ENCODE measurements around the gene ARRB1.
"Not testable (repeated sequence)": the region's sequence is repeated elsewhere in the genome, so short reads cannot be mapped to it uniquely, and the experiment has no call there.

ARRB1 gene

DNA sequence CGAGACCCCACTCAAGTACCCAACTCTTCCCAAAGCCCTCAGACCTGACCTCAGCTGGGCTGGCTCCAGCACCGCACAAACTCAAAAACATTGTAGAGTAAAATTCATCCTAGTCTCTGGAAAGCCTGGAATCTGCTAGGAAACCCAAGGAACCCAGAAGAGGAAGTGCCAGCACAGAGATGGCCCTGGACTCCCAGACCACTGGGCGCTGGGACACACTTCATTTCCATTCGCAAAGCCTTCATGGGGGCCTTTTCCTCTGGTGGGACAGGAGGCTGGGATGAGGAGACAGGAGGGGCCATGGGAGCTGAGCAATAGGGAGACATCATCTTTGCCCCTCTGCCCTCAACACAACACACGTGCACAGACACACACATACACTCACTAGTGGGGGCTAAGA is 30.8 kb downstream of the ARRB1 start:
- no peak for DNase-seq

DNA sequence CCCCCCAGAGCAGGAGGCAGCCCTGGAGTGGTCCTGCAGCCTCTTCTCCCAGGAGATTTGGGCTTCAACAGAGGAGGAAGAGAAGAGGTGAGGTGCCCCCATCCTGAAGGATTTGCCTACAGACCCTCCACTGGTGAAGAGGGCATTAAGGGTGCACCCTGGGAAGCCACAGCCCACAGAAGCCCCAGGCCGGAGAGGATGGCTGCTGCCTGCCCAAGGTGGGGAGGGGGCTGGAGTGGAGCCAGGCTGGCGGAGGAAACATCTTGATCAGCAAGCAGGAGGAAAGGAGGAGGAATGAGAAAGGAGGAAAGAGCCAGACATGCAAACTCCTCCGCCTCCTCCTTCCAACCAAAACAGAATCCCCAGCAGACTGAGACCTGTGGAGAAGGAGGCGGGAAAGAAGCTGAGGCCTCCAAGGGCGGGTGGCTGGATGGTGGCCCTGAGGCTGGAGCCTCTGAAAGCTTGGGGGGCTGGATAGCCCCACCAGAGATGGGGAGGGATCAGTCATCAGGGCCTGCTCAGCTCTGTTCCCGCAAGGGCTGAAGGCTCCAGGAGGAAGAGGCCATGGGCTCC is 31.3 kb downstream of the ARRB1 start:
- DNase-seq: no peak

DNA sequence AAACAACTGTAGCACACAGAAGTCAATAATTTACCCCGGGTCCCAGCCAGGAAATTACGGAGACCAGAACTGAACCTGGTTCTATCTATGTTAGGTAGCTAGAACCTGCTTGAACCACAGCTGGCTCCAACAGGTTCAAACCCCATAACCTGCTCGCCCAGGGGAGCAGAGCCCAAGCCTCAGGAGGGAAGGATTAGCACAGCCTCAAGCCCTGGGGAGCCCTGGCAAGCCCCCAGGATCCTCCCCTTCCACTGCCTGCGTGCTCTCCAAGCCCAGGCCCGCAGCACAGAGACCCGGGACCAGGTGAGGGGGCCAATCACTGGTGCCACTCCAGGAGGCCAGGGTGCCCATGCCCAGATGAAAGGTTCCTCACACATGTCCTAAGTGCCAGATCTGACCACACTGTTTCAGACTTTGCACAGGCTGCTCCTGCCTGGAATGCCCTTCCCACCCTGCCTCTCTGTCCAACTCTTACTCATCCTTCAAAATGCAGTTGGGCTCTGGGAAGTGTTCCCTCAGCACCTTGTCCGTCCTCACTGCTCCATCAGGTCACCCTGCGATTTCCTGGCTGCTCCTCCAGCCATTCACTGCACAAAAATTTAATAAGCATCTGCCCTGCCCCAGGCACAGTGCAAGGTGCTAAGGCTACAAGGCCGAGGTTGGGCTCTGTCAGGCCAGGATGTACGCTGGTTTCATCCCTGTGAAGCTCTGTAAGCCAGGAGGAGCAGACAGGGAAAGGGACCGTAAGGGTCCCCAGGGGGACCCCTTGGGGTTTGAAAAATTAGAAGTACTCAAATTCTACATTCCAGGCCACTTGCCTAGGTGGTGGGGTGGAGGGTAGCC is 32.2 kb downstream of the ARRB1 start:
- no peak for DNase-seq

DNA sequence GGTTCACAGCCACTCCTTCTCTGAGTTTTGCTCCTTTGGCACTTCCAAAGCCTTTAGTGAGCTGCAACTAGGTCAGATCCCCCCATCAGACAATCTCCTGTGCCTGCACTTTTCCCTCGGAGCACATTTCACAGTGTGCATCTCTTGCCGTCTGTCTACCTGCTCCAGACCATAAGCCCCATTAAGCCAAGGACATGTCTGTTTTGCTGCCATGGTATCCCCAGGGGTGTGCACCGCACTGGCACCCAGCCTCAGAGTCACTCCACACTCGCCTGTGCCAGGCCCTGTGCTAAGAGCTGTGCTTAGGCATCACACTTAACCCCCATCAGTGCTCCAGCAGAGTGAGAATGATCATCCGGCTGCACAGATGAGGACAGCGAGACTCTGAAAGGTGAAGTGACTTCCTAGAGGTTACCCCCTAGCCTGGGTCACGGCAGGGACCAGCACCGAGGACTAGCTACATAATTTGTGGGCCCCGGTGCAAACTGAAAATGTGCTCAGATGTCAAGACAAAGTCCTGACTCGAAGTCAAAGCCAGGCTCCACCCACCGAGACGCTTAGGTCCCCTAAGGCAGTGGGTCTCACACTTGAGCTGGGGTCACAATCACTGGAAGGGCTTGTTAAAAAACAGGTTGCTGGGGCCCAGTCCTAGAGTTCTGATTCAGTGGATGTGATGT is 33.9 kb downstream of the ARRB1 start:
- DNase-seq: no peak

DNA sequence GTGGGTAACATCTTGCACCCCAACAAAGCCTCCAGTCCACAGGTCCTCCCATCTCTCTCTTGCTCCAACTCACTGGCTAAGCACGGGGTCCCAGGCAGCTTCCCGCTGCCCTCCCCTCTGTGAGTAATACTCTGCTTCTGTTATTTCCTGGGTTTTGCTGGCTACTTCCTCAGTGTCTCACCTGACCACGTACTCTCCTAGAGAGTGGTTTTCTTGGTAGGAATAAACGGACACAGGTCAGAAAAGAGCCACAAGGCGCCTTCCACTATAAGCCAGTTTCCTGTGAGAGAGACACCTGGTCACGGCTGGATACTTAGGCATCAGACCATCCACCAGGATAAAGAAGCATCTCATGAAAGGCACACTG is 36.0 kb downstream of the ARRB1 start:
- DNase-seq: no peak

DNA sequence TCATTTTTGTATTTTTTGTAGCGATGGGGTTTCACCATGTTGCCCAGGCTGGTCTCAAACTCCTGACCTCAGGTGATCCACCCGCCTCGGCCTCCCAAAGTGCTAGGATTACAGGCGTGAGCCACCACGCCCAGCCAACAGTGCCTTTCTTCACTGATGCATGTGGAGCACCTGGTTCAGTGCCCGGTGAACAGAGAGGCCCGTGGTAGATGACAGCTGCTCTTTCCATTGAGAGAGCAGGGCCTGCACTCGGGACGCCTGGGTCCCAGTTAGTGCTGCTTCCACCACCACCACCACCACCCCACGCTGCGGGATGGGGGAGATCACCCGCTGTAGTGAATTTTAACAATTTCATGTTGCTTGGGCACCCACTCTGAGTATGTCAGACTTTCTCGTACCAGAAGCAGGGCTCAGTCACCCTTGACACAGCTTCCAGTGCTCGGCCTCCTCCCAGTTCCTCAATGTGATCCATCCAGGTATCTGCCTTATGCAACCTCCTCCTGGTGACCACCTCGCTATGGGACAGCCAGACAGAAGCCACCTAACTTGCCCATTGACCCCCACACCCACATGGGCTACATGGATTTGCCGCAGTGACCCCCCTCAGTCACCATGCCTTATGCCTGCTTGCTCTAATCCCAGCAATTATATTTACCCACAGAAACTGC is 36.6 kb downstream of the ARRB1 start:
- DNase-seq: no peak

DNA sequence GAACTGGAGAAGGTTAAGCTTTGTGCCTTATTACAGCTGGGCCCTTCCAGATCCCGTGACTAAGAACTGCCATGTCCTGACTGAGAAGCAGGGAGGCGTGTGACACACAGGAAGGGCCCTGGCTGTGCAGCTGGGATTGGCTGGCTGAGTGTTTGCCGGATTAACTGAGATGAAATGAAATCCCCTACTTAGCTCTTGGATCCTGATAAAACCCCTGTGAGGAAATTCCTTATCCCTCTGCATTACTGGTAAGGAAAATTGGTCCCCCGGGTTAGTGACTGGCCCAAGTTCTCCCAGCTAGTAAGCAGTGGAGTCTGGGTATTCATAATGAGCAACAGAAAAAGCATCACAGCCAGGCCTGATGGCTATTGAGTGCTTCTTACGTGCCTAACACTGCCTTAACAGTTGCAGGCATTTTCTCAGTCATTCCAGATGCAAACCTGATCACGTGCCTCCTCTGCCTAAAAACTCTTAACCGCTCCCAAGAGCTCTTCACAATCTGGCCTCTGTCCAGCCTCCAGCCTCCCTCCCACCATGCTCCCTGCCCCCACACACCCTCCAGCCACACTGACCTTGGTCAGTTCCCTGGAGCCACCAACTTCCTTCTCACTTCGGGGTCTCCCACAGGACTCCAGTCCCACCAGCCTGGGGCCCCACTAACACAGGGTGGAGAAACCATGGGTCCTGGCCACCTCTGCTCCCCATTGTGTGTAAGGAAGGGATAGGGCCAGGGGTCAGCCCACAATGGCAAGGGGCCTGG is 37.8 kb downstream of the ARRB1 start:
- DNase-seq: no peak

DNA sequence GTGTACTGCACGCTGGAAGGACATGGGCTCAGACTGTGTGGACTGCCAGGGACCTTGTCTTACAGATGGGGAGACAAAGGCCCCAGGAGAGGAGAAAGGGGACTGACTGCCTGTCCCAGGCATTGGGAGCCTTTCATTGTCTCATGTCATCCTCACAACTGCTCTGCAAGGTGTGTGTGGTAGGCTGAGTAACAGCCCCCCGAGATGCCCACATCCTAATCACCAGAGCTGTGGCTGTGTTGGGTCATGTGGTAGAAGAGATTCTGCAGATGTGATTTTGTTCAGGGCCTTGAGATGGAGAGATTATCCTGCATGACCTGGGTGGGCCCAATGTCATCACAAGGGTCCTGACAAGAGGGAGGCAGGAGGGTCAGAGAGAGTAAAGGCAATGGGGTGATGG is 39.1 kb downstream of the ARRB1 start:
- no peak for DNase-seq

DNA sequence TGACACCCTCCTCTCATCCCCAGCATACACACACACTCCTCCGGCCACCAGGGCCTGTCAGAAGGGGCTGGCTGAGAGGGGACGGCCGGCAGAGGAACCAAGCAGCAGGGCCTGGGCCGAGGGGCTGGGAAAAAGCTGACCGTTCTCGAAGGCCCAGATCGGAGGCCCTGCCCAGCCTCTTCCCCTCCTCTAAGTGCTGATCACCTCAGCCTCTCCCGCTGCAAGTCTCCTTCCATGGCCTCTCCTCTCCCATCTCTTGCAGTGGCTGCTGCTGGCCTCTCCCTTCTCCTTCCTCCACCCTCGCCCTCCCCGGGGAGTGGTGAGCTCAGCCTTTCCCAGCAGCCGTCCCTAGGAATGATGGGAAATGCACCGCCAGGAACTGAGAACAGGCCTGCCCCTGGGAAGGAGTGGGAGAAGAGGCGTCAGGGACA is 39.6 kb downstream of the ARRB1 start:
- DNase-seq: no peak

DNA sequence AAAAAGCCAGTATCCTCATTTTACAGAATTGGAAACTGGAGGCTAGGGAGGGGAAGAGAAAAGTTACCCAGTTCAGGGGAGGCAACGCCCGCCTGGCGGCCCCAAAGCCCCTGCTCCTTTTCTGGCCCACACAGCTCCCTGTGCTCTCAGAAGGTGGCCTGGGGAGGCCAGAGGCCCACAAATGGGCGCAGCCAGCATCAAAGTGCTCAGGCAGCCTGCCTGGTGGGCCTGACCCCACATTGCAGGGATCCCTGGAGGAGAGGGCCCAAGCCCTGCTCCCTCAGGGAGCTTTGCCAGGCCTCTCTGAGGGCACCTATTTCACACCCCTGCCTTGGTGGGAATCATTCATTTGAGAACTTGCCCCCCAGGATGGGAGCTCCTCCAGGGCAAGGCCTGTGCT is 42.5 kb downstream of the ARRB1 start:
- DNase-seq: no peak

DNA sequence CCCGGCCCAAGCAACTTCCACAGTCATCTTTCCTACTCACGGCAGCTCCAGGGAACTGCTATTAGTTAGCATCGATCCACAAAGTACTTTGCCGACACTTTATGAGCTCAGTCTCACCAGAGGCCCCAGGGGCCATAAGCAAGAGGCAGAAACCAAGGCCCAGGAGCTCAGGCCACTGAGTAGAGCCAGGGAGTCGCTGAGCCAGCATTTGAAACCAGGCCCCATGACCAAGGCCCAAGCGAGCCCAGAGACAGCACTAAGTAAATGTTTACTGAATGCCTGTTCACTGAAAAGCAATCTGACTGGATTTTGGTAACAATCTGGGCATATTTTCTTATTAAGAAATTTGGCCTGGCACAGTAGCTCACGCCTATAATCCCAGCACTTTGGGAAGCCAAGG is 43.3 kb downstream of the ARRB1 start:
- no peak for DNase-seq

DNA sequence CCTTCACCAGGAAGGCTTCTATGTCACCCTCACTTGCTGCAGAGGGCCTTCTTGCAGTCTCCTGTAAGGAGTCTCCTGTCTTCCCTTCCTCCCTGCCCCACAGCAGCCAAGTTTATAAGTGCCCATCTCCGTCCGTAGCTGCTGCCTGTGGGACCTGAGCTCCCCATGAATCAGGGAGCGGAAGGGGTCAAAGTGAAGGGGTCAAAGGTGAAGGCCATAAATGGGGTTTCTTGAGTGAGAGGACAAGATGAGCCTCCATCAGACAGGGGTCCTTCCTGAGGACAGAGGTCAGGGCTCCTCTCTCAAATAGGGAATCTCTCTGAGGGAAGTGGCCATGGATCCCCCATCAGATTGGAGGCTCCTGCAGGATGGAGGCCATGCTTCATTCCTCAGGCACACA is 44.4 kb downstream of the ARRB1 start:
- no peak for DNase-seq

DNA sequence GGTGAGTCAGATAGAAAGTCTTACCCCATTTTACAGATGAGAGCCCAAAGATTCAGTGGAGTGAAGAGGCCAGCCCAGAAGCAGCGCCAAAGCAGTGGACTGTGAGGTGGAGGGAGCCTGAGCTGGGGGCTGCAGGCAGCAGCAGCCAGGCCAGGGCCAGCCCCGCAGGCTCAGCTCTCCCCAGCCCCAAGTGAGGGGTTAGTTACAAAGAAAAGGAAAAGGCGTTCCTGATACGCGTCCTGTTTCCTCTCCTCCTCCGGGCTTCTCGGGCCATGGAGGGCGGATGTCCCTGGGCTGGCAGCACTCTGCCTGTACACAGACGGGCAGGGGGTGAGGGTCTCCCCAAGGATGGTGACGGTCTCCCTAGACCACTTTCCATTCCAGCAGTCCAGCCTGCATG is 44.9 kb downstream of the ARRB1 start:
- no peak for DNase-seq

DNA sequence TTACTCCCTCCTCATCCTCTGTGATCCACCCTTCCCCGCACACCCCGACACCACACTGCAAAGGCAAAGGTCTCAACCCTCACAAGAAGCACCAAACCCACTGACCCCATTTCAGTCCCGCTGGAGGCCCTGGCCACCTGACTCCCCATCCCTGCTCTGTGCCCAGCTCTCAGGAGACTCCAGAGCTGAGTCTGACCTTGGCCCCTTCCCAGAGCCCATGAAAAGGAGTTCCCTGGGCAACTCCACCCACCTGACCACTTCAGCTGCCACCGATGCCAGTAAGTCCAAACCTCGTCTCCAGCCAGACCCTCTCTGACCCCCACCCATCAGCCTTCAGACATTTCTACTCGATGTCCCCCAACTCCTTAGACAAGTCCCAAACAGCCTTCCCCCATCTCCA is 45.5 kb downstream of the ARRB1 start:
- no peak for DNase-seq

DNA sequence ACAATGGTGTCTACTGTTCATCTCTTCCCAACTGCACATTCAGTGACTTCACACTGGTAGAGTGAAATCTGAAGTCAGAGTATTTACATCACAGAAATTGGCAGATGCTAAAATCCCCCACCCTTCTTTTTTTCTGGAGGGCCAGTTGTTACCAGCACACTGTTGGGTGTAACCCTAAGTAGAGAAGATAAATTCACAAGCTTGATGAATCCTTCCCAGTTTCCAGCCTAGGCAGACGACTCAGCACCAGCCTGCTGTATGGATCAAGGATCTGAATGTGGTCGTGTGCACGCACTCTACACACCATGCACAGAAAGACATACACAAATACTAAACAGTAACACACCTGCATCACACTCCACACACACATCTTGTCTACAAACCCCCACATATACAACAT is 46.0 kb downstream of the ARRB1 start:
- no peak for DNase-seq

DNA sequence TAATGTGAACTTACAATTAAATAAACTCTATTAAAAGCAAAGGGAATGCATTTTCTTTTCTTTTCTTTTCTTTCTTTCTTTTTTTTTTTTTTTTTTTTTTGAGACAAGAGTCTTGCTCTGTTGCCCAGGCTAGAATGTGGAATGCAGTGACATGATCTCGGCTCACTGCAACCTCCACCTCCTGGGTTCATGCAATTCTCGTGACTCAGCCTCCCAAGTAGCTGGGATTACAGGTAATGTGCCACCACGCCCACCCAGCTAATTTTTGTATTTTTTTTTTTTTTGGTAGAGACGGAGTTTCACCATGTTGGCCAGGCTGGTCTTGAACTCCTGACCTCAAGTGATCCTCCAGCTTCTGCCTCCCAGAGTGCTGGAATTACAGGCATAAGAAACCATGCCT is 46.5 kb downstream of the ARRB1 start:
- not testable (repeated sequence) for DNase-seq

DNA sequence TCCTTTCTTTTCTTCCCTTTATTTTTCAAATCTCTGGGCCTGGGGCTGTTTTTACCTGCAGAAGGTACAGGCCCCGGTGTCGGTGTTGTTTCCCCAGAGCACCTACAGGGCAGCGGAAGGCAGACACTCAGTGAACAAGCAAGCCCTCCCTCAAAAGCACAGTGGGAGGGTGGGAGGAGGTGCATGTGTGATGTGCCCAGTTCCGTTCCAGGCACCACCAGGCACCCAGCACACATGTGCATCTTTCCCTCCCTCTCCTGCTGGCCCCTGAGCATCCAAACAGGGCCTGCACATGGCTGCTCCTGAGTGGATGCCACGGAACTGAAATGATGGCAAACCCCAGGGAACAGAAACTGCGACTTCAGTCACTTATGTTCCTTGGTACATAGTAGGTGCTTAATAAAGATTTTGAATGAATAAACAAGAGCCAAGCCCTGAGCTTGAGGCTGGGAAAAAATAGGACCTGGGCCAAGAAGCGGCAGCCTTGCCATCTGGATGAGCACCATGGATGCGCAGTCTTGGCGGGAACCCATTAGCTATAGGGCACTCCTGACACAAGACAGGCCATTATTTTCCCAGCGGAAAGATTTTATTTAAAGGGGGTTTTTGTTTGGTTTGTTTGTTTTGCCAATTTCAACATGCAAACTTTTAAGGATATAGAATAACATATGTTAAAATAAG is 47.8 kb downstream of the ARRB1 start:
- no peak for DNase-seq

DNA sequence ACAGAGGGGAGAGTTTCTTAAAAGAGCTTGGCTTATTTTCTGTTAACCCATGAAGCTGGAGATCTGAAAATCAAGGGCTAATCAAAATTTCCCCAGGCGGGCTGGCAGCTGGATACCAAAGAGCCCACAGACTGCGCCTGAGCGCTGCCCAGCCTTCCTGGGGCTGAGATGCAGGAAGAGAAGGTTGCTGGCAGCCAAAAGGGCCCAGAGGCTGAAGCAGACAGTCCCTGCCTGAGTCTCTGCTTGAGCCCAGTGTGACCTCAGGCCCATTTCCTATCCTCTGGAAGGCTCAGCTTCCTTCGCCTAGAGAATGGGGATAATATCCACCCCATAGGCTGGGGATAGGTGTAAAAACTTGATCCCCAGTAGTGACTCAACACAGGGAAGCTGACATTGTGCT is 49.1 kb downstream of the ARRB1 start:
- no peak for DNase-seq

DNA sequence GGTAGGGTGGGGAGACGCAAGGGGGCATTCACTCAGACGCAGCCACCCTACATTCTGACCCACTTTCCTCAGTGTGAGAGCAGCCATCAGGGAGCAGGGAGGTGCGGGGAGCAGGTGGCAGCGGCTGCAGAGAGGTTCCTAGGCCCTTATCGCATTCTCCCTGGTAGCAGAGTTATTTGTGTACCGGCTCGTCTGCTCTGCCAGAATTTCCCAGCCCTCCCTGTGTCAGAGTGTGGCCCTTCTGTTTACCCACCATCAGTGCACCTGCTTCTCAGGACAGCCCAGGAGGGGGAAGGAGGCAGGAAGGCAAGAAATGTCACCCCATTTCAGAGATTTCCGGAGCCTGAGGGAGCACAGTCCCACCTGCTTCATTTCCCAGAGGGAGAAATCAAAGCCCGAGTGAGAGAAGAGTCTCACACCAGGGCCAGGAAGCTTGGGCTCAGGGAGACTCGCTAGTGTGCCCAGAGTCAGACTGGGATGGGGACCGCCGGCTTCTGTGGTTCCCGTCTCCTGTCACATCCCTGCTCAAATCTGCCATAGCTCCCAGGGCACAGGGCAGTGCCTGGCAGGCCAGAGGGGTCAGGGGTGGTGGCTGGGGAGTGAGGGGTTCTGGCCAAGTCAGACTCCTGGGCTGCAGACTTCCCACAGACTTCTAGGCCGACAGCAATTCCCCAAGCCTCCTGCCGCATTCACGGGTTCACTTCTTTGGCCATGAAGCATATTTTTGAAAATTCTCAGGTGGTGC is 49.7 kb downstream of the ARRB1 start:
- DNase-seq: no peak

DNA sequence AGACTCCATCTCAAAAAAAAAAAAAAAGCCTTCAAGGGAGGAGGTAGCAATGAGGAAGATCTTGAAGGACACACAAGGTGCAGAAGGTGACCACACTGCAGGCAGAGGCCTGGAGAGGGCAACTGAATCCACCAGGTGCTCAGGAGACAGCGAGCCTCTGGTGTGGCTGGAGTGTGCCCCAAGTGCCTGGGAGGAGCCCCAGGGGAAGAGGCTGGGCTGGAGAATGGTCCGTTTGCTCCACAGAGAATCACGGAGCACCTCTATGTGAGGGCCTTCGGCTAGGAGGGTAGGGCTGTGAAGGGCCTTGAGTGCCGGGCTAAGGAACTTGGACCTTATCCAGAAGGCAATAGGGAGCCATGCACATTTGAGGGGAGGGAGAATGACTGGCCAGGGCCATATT is 50.3 kb downstream of the ARRB1 start:
- no peak for DNase-seq

DNA sequence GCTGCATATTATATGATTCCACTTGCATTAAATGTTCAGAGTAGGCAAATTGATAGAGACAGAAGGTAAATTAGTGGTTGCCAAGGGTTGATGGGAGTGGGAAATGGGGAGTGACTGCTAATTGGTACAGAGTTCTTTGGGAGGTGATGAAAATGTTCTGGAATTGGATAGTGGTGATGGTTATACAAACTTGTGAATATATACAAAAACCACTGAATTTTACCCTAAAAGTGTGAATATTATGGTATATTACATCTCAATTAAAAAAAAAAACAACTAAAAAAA is 52.5 kb downstream of the ARRB1 start:
- no peak for DNase-seq

Data from stimulated activated CD4-positive, alpha-beta T cell treated with anti-CD3 and anti-CD28 coated beads, Interleukin-4, amount 100 ng/mL, for 4 hours (primary cell).